Measurements from ENCODE around the gene TAGLN2.
A peak's percentile ranks its signal among the peaks of the same experiment; 100 is the strongest.
"Not testable (repeated sequence)": the region's sequence is repeated elsewhere in the genome, so short reads cannot be mapped to it uniquely, and the experiment has no call there.

The TAGLN2 gene

GRCh38 chr1:159921251-159921650 lies 4.1 kb downstream of the TAGLN2 start:
- DNase-seq: no peak

GRCh38 chr1:159920651-159921050 lies 4.7 kb downstream of the TAGLN2 start:
- no peak for DNase-seq

GRCh38 chr1:159920202-159920601 lies 5.1 kb downstream of the TAGLN2 start:
- DNase-seq: no peak

GRCh38 chr1:159919236-159919865 lies 6.0 kb downstream of the TAGLN2 start:
- DNase-seq: no peak

GRCh38 chr1:159918352-159919200 lies 6.7 kb downstream of the TAGLN2 start:
- DNase-seq: no peak

GRCh38 chr1:159917533-159918351 lies 7.6 kb downstream of the TAGLN2 start:
- DNase-seq: no peak

- DNase-seq: peak in 1 of 14 donors; percentile 26
These were observed 8.9 kb downstream of the TAGLN2 start for GRCh38 chr1:159916242-159917051.

- no peak for DNase-seq
These were observed 9.6 kb downstream of the TAGLN2 start for GRCh38 chr1:159915571-159916241.

GRCh38 chr1:159914252-159915018 lies 10.9 kb downstream of the TAGLN2 start:
- DNase-seq: no peak

GRCh38 chr1:159913451-159914192 lies 11.7 kb downstream of the TAGLN2 start:
- no peak for DNase-seq

- DNase-seq: no peak
These were observed 13.8 kb downstream of the TAGLN2 start for GRCh38 chr1:159911326-159912070.

- no peak for DNase-seq
These were observed 17.0 kb downstream of the TAGLN2 start for GRCh38 chr1:159908031-159908940.

- DNase-seq: no peak
These were observed 18.3 kb downstream of the TAGLN2 start for GRCh38 chr1:159906960-159907359.

- DNase-seq: not testable (repeated sequence)
These were observed 21.3 kb downstream of the TAGLN2 start for GRCh38 chr1:159904036-159904435.

- no peak for DNase-seq
These were observed 22.8 kb downstream of the TAGLN2 start for GRCh38 chr1:159902541-159902940.

GRCh38 chr1:159900755-159901360 lies 24.4 kb downstream of the TAGLN2 start:
- DNase-seq: no peak

- DNase-seq: no peak
These were observed 25.1 kb downstream of the TAGLN2 start, which contains the start of gene CFAP45 for GRCh38 chr1:159900086-159900680. TSS of gene CFAP45 (minus strand) at chr1:159900165. CDS start at chr1:159900098, 67 bp downstream.

Measured in C1 segment of cervical spinal cord (tissue), 14 donors.